ENCODE results near the gene MARCHF10.

MARCHF10 gene

DNA sequence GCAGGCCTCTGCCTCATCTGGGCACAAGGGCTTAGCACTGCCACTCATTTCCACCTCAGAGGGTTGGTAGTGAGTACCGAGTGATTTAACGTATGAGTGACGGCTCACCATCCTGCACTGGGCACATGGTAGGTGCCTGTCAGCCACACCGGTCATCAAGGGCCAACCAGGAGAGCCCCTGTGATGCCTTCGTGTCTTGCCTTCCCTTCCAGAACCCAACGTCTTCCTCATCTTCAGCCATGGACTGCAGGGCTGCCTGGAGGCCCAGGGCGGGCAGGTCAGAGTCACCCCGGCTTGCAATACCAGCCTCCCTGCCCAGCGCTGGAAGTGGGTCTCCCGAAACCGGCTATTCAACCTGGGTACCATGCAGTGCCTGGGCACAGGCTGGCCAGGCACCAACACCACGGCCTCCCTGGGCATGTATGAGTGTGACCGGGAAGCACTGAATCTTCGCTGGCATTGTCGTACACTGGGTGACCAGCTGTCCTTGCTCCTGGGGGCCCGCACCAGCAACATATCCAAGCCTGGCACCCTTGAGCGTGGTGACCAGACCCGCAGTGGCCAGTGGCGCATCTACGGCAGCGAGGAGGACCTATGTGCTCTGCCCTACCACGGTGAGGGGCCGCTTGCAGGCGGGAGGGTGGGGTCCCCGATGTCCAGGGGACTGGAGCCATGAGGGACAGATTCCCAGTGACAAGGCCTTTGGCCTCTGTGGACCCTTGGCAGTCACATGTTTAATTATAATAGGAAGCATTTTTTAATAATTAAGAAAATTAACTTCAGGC is 143.6 kb downstream of the MARCHF10 start:
- Histone ChIP-seq H3K4me3 (ENCODE audit: insufficient read depth, low read depth, low read length) (no peak overlapping the region), H3K36me3 (ENCODE audit: control insufficient read depth, insufficient read depth, low read length) (peaks cover 4% of the 10 kb centered on the region), H3K4me1 (ENCODE audit: control insufficient read depth, insufficient read depth, low read length) (peaks cover 5% of the 10 kb centered on the region), H3K27me3 (ENCODE audit: control insufficient read depth, insufficient read depth, low read length, poor library complexity, severe bottlenecking) (no peaks in the 10 kb centered on the region), H3K9me3 (ENCODE audit: control insufficient read depth, low read length) (no peaks in the 10 kb centered on the region), H3K27ac (ENCODE audit: insufficient read depth, low read depth, low read length, poor library complexity, severe bottlenecking) (no peak overlapping the region)
- WGBS, 2 experiments, result 94 to 95% methylated on average over 25 of the region's 25 CpGs

DNA sequence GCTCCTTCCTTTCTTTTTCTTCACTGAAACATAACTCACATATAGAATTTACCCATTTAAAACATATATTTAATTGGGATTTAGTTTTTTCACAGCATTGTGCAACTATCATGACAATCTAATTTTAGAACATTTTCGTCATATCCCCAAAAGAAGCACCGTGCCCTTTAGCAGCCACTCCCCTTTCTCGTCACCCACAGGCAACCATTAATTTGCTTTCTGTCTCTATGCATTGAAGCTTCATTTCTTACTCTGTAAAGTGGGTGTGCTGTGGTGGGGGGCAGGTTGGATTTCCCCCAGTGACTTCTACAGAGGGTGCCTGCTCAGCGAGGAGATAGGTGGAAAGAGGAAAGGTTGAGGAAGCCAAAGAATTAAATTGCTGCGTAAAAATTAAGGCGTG is 144.8 kb downstream of the MARCHF10 start:
- H3K9me3 ChIP-seq (ENCODE audit: control insufficient read depth, low read length), result no peaks in the 10 kb centered on the region
- H3K4me1 ChIP-seq (ENCODE audit: control insufficient read depth, insufficient read depth, low read length), result peaks cover 10% of the 10 kb centered on the region
- 91% methylated on average over 6 of the region's 6 CpGs for WGBS, 2 experiments
- H3K27me3 ChIP-seq (ENCODE audit: control insufficient read depth, insufficient read depth, low read length, poor library complexity, severe bottlenecking), result no peaks in the 10 kb centered on the region
- H3K27ac ChIP-seq (ENCODE audit: insufficient read depth, low read depth, low read length, poor library complexity, severe bottlenecking), result no peak overlapping the region
- no peak overlapping the region for H3K4me3 ChIP-seq (ENCODE audit: insufficient read depth, low read depth, low read length)
- H3K36me3 ChIP-seq (ENCODE audit: control insufficient read depth, insufficient read depth, low read length), result peaks cover 4% of the 10 kb centered on the region

DNA sequence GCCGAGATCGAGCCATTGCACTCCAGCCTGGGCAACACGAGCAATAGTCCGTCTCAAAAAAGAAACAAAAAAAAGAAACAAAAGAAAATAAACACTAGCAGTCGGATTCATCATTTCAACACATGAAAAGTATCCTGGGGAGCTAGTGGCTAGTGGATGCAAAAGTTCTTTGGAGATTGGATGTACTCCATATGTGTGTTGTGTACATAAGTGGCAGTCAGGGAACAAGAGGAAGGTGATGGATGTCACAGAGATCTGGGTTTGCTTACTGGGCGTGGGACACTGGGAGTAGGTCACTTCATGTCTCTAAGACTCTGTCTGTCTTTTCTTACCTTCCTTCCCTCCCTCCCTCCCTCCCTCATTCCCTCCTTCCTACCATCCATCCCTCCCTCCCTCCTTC is 145.3 kb downstream of the MARCHF10 start:
- H3K4me1 ChIP-seq (ENCODE audit: control insufficient read depth, insufficient read depth, low read length), result peaks cover 14% of the 10 kb centered on the region
- H3K27ac ChIP-seq (ENCODE audit: insufficient read depth, low read depth, low read length, poor library complexity, severe bottlenecking), result no peak overlapping the region
- H3K36me3 ChIP-seq (ENCODE audit: control insufficient read depth, insufficient read depth, low read length), result peaks cover 4% of the 10 kb centered on the region
- no peak overlapping the region for H3K4me3 ChIP-seq (ENCODE audit: insufficient read depth, low read depth, low read length)
- no peaks in the 10 kb centered on the region for H3K9me3 ChIP-seq (ENCODE audit: control insufficient read depth, low read length)
- no peaks in the 10 kb centered on the region for H3K27me3 ChIP-seq (ENCODE audit: control insufficient read depth, insufficient read depth, low read length, poor library complexity, severe bottlenecking)
- 91 to 92% methylated on average over 6 of the region's 6 CpGs for WGBS, 2 experiments

DNA sequence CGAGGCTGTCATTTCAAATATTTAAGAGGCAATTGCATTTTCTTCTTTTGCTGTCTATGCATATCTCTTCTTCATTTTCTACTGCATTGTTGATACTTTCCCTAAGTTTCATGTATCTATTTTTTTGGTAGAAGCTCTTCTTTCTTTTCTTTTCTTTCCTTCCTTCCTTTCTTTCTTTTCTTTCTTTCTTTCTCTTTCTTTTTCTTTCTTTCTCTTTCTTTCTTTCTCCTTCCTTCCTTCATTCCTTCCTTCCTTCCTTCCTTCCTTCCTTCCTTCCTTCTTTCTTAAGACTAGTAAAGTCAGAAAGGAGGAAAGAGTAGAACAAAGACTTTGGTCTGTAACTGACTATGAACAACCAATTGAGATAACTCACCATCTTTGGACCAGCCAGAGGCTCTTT is 146.8 kb downstream of the MARCHF10 start:
- 100% methylated on average over 1 of the region's 1 CpG; no CpG with 5 or more reads in 1 of the 2 experiments for WGBS, 2 experiments
- no peak overlapping the region for H3K4me3 ChIP-seq (ENCODE audit: insufficient read depth, low read depth, low read length)
- H3K36me3 ChIP-seq (ENCODE audit: control insufficient read depth, insufficient read depth, low read length), result no peaks in the 10 kb centered on the region
- H3K27ac ChIP-seq (ENCODE audit: insufficient read depth, low read depth, low read length, poor library complexity, severe bottlenecking), result no peak overlapping the region
- H3K4me1 ChIP-seq (ENCODE audit: control insufficient read depth, insufficient read depth, low read length), result peaks cover 22% of the 10 kb centered on the region
- no peaks in the 10 kb centered on the region for H3K27me3 ChIP-seq (ENCODE audit: control insufficient read depth, insufficient read depth, low read length, poor library complexity, severe bottlenecking)
- H3K9me3 ChIP-seq (ENCODE audit: control insufficient read depth, low read length), result peaks cover 3% of the 10 kb centered on the region

DNA sequence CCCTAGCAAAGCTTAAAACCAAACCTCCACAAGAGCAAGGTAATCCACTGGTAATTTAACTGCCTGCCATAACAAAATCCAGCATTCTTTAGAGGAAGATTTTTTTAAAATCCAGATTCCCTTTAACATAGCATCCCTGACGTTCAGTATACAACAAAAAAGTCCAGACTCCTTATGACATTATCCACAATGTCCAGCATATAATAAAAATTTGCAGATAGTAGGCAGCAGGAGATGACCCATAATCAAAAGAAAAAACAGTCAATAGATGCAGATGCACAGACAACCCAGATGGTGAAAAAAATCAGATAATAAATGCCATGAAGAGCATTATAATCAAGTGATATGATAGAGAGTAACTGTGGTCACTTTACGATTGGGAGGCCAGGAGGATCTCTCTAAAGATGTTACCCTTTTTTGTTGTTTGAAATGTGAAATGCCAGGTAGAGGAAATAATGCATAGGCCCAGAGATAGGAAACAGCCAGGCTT is 147.4 kb downstream of the MARCHF10 start:
- no peaks in the 10 kb centered on the region for H3K36me3 ChIP-seq (ENCODE audit: control insufficient read depth, insufficient read depth, low read length)
- no peaks in the 10 kb centered on the region for H3K27me3 ChIP-seq (ENCODE audit: control insufficient read depth, insufficient read depth, low read length, poor library complexity, severe bottlenecking)
- peaks cover 3% of the 10 kb centered on the region for H3K9me3 ChIP-seq (ENCODE audit: control insufficient read depth, low read length)
- peaks cover 16% of the 10 kb centered on the region for H3K4me1 ChIP-seq (ENCODE audit: control insufficient read depth, insufficient read depth, low read length)
- WGBS, 2 experiments, result 90 to 96% methylated on average over 2 of the region's 2 CpGs
- H3K4me3 ChIP-seq (ENCODE audit: insufficient read depth, low read depth, low read length), result no peak overlapping the region
- no peak overlapping the region for H3K27ac ChIP-seq (ENCODE audit: insufficient read depth, low read depth, low read length, poor library complexity, severe bottlenecking)

DNA sequence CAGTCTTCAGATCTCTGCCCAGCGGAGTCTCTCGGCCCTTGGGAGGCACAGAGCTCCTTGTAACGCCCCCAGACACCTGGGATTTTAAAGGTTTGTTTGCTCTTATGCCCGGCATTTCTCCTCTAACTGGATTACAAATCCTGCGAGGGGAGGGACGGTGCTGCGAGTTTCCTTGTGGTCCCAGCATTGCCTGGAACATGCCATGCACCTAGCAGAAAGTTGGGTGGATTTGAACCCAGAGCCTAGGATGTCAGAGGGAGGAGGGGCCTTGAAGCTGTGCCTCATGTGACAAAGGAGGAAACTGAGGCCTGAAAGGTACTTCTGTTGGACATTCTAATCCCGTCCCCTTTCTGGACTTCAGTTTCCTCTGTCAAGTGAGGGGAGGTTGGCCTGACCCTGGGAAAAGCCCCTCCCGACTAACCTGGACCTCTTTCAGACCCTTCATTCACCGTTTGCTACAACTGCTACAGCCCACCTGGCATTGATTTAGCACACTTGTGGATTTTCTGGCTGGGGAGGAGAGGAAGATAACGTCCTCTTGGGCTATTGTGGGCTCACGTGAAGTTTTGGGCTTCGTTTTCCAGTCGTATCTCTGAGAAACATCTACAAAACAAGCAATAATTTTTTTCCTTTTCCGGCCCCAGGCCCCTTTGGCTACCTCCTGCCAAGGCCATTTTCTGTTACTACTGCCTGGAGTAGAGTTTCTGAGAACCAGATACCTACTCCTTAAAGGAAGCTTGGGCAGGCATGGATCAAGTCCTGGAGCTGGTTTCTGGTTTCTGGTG is 149.8 kb downstream of the MARCHF10 start:
- Histone ChIP-seq H3K9me3 (ENCODE audit: control insufficient read depth, low read length) (peaks cover 3% of the 10 kb centered on the region), H3K36me3 (ENCODE audit: control insufficient read depth, insufficient read depth, low read length) (no peaks in the 10 kb centered on the region), H3K27me3 (ENCODE audit: control insufficient read depth, insufficient read depth, low read length, poor library complexity, severe bottlenecking) (no peaks in the 10 kb centered on the region), H3K27ac (ENCODE audit: insufficient read depth, low read depth, low read length, poor library complexity, severe bottlenecking) (peak overlapping the region; percentile 38), H3K4me1 (ENCODE audit: control insufficient read depth, insufficient read depth, low read length) (peaks cover 31% of the 10 kb centered on the region), H3K4me3 (ENCODE audit: insufficient read depth, low read depth, low read length) (no peak overlapping the region)
- 90 to 93% methylated on average over 15 of the region's 15 CpGs for WGBS, 2 experiments

DNA sequence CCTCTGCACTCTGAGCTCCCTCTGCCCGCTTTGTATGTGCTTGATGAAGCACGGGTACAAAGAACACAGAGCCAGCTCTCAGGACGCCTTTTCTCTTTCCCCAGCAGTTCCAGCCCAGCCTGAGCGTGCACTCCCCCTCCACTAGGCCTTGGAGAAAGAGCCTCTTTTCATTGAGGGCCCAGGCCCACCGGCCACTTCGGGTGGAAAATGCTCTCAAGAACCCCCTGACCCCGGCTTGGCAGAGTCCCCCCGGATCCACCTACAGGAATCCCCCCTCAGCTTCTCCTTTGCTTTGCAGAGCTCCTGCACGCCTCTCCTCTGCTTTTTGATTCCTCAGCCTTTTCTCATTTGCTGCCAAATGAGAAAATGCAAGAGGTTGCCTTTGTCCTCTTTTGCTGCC is 150.4 kb downstream of the MARCHF10 start:
- H3K4me1 ChIP-seq (ENCODE audit: control insufficient read depth, insufficient read depth, low read length), result peaks cover 31% of the 10 kb centered on the region
- H3K27me3 ChIP-seq (ENCODE audit: control insufficient read depth, insufficient read depth, low read length, poor library complexity, severe bottlenecking), result no peaks in the 10 kb centered on the region
- no peak overlapping the region for H3K4me3 ChIP-seq (ENCODE audit: insufficient read depth, low read depth, low read length)
- 70 to 72% methylated on average over 9 of the region's 9 CpGs for WGBS, 2 experiments
- peaks cover 3% of the 10 kb centered on the region for H3K9me3 ChIP-seq (ENCODE audit: control insufficient read depth, low read length)
- peak overlapping the region; percentile 38 for H3K27ac ChIP-seq (ENCODE audit: insufficient read depth, low read depth, low read length, poor library complexity, severe bottlenecking)
- H3K36me3 ChIP-seq (ENCODE audit: control insufficient read depth, insufficient read depth, low read length), result no peaks in the 10 kb centered on the region

DNA sequence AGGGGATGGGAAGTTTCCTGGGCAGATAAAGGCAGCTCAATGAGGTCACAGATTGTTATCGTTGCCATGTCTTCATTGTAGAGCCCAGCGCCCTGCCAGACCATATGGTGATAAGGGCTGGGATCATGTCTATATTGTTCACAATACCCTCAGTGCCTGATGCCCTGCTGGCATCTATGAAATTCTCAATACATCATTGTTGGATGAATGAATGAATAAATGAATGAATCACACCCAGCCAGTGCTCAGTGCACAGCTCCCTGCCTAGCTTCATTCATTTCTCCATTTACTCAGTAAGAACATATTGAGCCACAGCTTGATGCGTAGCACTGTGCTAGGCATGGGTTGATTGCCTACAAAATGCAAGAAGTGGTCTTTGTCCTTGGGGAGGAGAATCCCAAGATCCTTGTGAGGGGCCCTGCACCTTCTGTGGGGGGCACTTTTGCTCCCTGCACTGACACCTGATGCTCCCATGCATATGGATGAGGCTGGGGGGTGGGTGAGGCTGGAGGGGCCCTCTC is 150.9 kb downstream of the MARCHF10 start:
- 84 to 97% methylated on average over 3 of the region's 3 CpGs for WGBS, 2 experiments
- no peaks in the 10 kb centered on the region for H3K36me3 ChIP-seq (ENCODE audit: control insufficient read depth, insufficient read depth, low read length)
- peak overlapping the region; percentile 38 for H3K27ac ChIP-seq (ENCODE audit: insufficient read depth, low read depth, low read length, poor library complexity, severe bottlenecking)
- H3K9me3 ChIP-seq (ENCODE audit: control insufficient read depth, low read length), result peaks cover 3% of the 10 kb centered on the region
- H3K27me3 ChIP-seq (ENCODE audit: control insufficient read depth, insufficient read depth, low read length, poor library complexity, severe bottlenecking), result peaks cover 1% of the 10 kb centered on the region
- no peak overlapping the region for H3K4me3 ChIP-seq (ENCODE audit: insufficient read depth, low read depth, low read length)
- H3K4me1 ChIP-seq (ENCODE audit: control insufficient read depth, insufficient read depth, low read length), result peaks cover 32% of the 10 kb centered on the region

DNA sequence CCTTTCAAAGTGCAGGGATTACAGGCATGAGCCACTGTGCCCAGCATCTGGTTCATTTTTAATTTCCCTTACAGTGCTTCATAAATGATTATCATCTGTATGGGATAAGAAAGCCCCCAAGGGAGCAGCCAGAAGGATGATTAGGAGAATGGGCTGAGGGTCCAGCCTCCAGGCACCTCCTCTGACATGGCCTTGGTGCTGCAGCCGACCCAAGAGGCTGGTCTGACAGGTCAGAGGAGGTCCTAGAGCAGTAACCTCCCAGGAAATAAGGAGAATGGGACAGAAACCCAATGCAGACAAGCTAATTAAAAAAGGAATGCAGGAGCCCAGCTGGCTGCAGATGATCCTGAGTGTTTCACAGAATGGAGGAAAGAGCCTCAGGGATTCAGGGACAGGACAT is 151.7 kb downstream of the MARCHF10 start:
- Histone ChIP-seq H3K9me3 (ENCODE audit: control insufficient read depth, low read length) (peaks cover 3% of the 10 kb centered on the region), H3K27me3 (ENCODE audit: control insufficient read depth, insufficient read depth, low read length, poor library complexity, severe bottlenecking) (peaks cover 9% of the 10 kb centered on the region), H3K27ac (ENCODE audit: insufficient read depth, low read depth, low read length, poor library complexity, severe bottlenecking) (no peak overlapping the region), H3K4me3 (ENCODE audit: insufficient read depth, low read depth, low read length) (no peak overlapping the region), H3K36me3 (ENCODE audit: control insufficient read depth, insufficient read depth, low read length) (no peaks in the 10 kb centered on the region), H3K4me1 (ENCODE audit: control insufficient read depth, insufficient read depth, low read length) (peaks cover 37% of the 10 kb centered on the region)
- WGBS, 2 experiments, result 81 to 88% methylated on average over 1 of the region's 1 CpG

DNA sequence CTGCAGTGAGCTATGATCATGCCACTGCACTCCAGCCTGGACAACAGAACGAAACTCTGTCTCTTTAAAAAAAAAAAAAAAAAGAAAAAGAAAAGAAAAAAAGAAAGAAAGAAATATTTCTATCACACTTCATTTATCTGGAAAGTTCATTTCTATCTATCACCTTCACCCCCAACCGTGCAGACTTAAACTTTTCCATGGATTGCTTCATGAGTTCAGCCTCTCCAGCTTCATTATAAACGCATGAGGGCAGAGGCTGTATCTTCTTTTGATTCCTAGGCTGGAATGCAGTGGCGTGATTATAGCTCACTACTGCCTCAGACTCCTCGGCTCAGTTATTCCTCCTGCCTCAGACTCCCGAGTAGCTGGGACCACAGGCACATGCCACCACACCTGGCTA is 152.5 kb downstream of the MARCHF10 start:
- Histone ChIP-seq H3K27ac (ENCODE audit: insufficient read depth, low read depth, low read length, poor library complexity, severe bottlenecking) (no peak overlapping the region), H3K4me1 (ENCODE audit: control insufficient read depth, insufficient read depth, low read length) (peaks cover 37% of the 10 kb centered on the region), H3K27me3 (ENCODE audit: control insufficient read depth, insufficient read depth, low read length, poor library complexity, severe bottlenecking) (peaks cover 9% of the 10 kb centered on the region), H3K9me3 (ENCODE audit: control insufficient read depth, low read length) (peaks cover 3% of the 10 kb centered on the region), H3K4me3 (ENCODE audit: insufficient read depth, low read depth, low read length) (no peak overlapping the region), H3K36me3 (ENCODE audit: control insufficient read depth, insufficient read depth, low read length) (no peaks in the 10 kb centered on the region)
- 92 to 96% methylated on average over 5 of the region's 6 CpGs for WGBS, 2 experiments

Data from ectodermal cell (in vitro differentiated cells).